Spleen (tissue), 7 donors: Measurements from ENCODE around the gene PYROXD2.

Experiments used
- POLR2AphosphoS5 ChIP-seq, 3 donors: sonication (generic); formaldehyde crosslinking; IDR thresholded peaks; one replicate each; pipeline ENCODE4 v1.5.1; 2017; ENCODE audit warnings: antibody characterized with exemption in 3 of 3
- TF ChIP-seq, protein P1 (sequence below), 11 experiments: fragments of 200-600 bp in 7 of 11; fragments of 450-650 bp in 4 of 11; sonication (generic) in 4 of 11; IDR thresholded peaks in 8 of 11; conservative IDR thresholded peaks in 3 of 11; 1 replicate in 7 of 11; 2 replicates in 4 of 11; pipeline versions ENCODE4 v1.4.0 to v1.8.0; 2016 to 2021; ENCODE audit warnings: antibody characterized with exemption in 11 of 11, inconsistent platforms in 4 of 11, mild to moderate bottlenecking in 1 of 11
- donor health status: DM: no; HTN: no; CAD: no; lungs with moderate emphysema.
- donor health status: DM: no; HTN: no; CAD: no.
- donor health status: DM: no; HTN: no; CAD: no.

DNA sequence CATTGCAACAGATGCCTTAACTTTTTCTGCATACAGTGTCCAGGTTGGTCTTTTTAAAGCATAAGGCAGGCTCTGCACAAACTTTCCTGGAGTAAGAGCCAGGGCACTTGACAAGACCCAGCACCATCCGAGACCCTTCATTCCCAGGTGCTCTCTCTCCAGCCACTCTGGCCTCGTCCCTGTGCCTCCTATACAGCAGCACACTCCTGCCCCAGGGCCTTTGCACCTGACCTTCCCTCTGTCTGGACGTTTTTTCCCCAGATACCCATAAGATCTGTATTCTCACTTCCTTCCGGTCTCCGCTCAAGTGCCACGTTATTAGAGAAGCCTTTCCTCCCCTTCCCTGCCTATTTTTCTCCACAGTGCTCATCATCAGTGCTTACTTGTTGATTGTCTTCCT lies 25.6 kb downstream of the PYROXD2 start:
- TF ChIP-seq, protein P1, sequence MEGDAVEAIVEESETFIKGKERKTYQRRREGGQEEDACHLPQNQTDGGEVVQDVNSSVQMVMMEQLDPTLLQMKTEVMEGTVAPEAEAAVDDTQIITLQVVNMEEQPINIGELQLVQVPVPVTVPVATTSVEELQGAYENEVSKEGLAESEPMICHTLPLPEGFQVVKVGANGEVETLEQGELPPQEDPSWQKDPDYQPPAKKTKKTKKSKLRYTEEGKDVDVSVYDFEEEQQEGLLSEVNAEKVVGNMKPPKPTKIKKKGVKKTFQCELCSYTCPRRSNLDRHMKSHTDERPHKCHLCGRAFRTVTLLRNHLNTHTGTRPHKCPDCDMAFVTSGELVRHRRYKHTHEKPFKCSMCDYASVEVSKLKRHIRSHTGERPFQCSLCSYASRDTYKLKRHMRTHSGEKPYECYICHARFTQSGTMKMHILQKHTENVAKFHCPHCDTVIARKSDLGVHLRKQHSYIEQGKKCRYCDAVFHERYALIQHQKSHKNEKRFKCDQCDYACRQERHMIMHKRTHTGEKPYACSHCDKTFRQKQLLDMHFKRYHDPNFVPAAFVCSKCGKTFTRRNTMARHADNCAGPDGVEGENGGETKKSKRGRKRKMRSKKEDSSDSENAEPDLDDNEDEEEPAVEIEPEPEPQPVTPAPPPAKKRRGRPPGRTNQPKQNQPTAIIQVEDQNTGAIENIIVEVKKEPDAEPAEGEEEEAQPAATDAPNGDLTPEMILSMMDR (IDR thresholded peaks at IDR 0.05 in 8 of 11, conservative IDR thresholded peaks at IDR 0.05 in 3 of 11): no peak
- no peak for TF ChIP-seq POLR2AphosphoS5 (IDR thresholded peaks at IDR 0.05)
